UCSD-AML1 (cell line): ENCODE results near the gene SNAI3.

Source experiments
- DNase-seq: peaks from one replicate; lab custom pipeline; 2025; ENCODE audit not compliant: unreplicated experiment; lab: John Stamatoyannopoulos, UW

Gene SNAI3

DNA sequence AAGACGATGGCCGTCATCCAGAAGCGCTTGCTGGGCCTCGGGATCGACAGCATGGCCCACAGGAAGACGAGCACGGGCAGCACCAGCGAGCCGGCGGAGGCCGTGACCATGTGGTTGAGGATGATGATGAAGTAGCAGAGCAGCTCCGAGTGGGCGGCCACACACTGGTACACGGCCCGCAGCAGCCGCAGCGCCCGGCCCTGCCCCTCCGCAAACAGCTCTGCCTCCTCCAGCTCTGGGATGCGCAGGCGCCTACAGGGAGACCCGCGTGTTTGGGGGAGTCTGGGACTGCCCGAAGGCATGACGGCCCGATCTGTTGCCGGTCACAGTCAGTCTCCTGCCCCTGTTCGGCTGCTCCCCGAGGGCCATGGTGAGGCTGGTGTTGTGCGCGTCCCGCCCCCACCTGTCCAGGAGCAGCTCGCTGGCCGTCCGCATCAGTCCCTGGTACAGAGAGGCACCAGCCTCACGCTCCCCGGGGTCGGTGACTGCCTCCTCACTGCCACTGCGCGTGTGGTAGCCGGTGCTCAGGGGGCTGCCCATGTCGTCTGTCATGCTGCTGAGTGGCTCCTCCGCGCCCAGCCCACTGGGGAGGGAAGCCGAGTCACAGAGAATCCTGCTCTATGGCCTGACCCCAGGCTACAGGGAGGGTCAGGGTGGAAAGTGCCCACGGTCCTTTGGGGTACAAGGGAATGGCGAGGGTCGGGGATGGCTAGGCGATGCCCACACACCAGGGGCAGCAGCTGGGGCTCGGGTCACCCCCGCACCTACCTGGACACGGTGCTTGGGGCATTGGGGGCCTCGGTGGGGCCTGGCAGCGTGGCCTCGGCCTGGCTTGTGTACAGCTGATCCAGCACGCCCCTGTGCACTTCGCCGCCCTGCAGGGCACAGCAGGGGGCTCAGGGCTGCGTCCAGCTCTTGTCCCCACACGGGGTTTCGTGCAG lies 35.8 kb upstream of the SNAI3 start:
- DNase-seq: no peak

DNA sequence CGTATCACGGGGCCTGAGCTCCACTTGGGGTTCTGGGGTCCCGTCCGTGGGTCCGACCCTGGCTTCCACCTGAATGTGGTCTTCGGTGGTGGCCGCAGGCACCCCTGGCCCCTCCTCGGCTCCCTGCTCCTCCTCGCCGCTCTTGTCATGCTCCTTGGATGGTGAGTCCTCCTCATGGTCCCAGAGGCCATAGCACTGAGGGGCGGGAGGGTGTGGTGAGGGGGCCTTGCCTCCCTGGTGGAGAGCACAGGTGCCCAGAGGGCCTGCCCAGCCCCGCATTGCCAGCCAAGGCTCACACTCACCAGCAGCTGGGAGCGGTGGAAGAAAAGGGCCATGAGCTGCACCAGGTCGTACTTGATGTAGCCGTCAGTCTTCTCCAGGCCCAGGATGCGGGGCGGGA lies 34.9 kb upstream of the SNAI3 start:
- no peak for DNase-seq

DNA sequence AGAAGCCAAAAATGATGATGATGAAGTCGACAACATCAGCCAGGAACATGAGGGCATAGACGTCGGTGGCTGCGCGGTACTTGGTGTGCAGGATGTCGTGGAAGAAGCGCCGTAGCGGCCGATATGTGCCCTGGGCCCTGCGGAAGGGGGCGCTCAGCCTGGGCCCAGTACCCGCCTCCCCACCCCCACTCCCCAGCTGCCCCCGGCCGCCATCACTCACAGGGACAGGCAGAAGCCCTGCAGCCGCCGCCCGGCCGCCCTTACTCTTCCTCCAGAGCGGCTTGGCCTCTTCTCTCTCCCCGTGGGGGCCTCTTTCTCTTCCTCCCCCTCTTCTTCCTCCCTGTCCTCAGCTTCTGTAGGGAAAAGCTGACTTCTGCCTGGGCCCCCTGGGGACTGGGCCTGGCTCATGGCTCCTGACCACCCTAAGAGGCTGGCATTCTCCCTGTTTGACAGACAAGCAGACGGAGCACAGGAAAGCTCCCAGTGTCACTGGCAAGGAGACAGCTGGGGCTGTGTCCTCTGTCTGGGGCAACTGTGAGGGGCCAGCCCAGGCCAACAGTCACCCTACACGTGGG lies 34.2 kb upstream of the SNAI3 start:
- DNase-seq: no peak

DNA sequence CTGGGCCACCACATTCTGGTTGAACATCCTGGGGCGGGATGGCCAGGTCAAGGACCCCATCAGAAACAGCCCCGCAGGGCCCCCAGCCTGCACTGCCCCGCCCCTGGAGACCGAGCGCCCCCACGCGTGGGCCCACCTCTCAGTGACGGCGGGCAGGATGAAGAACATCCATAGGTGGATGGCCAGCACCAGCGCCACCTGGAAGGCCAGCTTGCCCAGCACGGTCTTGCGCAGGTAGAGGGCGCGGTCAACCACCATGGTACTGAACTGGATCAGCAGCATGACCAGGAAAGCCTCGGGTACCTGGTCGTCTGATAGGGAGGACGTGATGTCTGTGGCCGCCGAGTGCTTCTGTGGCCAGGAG lies 33.6 kb upstream of the SNAI3 start:
- no peak for DNase-seq

DNA sequence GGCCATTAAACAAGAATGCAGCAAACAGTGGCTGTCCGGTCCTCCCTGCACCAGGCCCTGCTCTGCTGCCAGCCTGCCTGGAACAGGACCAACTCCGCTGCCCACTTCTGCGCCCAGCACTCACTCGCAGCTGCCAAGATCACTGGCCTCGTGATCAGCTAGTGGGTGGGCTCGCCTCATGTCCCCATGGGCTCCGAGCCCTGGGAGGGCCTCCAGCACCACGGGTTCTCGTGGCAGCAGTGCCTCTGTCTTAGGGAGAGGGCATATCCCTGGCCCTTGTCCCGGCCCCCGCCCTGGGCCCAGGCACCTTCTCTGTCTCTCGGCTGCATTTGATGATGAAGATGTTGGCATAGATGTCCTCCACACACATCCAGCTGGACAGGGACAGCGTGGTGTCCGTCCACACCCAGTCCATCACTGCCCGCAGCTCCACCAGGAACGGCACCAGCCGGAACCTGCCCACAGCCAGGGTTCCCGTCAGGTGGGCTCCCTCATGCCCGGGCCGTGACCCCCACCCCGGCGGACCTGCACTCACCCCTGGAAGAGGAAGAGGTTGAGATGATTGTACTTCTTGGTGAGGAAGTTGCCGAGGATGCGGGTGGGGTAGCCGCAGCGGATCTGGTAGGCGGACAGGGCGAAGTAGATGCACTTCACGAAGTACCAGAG lies 33.1 kb upstream of the SNAI3 start:
- no peak for DNase-seq

DNA sequence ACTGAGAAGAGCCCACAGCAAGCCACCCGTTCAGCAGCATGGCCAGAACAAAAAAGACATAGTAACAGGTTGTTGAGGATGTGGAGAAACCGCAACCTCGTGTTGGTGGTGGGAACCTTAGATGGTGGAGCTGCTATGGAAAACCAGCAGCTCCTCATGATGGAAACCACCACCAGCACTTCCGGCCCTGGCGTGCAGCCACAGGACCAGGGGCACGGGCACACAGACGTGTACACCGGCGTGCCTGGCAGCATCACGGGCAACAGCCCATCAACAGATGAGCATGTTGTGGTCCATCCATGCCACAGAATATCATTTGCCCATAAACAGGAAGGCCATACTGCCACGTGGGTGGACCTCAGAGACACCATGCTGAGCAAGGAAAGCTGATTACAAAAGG lies 31.9 kb upstream of the SNAI3 start:
- DNase-seq: no peak

DNA sequence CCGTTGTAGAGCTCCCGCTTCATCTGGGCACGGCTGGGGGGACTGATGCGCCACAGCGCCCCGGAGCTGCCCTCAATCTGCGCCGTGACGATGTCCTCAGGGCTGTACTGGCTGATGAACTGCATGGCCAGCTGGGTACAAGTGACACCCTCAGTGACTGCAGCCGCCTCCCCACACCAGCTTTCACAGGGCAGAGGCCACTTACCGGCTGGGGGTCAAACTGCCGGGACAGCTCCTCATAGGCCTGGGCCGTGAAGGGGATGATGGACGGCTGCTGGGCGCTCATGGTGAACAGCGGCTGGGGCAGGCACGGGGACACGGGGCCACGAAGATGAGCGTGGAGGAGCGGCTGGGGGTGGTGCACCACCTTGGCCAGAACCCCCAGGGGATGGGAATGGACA lies 30.3 kb upstream of the SNAI3 start:
- no peak for DNase-seq

DNA sequence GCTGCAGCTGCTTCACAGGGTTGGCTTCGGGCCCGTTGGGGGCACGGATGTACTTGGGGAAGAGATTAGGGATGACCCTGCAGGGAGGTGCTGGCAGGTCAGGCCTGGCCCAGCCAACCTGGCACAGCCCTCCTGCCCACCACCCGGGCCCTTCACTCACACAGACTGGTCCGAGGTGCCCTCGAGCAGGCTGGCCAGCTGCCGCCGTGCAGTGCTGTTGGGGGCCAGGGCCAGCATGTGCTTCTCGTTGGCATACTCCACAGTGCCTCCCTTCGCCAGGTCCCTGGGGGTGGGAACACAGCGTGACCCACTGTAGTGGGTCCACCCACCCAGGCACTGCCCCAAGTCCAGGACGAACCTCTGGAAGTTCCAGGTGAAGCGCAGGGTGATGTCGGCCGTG lies 29.9 kb upstream of the SNAI3 start:
- DNase-seq: no peak

DNA sequence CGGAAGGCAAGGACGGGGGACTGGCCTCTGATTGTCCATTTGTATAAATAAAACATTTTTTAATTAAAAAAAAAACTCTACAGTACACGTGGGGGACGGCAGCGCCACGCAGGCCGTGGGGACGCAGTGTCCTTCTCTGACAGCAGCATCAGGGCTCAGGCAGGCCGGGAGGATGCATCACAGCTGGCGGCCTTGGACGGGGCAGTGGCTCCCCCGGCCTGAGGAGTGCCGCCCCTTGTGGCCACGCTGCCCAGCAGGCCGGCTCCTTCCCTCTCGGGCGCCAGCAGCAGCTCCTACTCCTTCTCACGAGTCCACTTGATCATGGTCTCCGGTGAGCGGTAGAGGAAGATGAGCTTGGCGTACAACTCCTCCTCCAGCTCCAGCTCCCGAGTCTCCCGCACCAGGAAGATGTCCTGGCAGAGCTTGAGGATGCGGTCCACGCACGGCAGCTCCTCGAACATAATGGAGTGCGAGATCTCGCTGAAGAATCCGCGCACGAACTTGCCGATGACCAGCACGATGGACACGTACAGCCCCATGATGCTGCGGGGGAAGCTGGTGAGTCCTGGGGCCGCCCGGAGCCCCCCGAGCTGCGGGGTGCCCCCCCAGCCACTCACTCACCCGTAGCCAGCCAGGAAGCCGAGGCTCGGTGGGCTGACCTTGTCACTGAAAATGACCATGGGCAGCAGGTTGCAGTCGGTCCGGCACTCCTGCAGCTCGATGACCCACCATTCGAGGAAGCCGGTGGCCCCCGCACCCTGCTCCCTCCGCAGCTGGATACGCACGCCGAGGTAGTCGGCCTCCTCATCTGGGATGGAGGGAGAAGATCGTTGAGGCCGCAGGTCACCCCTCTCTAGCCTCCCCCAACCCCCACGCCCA lies 29.2 kb upstream of the SNAI3 start:
- no peak for DNase-seq

DNA sequence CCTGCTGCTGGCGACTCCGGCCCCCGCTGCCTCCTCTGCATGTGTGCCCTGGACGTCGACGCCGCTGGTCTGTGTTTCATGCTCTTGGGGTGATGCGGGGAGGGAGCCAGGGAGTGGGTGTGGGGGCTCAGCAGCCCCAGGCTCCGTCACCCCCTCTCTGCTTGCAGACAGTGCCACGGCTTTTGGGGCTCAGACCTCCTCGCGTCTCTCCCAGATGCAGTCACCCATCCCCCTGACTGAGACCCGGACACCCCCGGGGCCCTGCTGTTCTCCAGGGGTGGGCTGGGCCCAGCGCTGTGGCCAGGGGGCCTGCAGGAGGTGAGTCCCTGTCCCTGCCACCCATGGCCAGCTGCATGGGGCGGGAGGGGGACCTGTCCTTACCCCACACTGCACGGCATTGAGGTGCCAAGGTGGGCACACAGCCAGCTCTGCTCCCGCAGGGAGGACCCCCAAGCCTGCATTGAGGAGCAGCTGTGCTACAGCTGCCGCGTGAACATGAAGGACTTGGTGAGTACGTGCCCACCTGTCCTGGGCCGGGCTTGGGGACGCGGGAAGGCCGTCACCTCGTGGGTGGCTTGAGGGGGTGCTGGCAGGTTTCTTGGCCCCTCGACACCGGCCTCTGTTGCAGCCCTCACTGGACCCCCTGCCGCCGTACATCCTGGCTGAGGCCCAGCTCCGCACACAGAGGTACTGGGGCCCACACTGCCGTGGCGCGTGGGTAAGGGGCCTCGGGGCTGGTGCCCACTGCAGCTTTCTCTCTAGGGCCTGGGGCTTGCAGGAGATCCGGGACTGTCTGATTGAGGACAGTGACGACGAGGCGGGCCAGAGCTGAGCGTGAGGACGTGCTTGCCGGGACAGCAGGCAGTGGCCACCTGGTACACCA lies 28.4 kb upstream of the SNAI3 start:
- no peak for DNase-seq

DNA sequence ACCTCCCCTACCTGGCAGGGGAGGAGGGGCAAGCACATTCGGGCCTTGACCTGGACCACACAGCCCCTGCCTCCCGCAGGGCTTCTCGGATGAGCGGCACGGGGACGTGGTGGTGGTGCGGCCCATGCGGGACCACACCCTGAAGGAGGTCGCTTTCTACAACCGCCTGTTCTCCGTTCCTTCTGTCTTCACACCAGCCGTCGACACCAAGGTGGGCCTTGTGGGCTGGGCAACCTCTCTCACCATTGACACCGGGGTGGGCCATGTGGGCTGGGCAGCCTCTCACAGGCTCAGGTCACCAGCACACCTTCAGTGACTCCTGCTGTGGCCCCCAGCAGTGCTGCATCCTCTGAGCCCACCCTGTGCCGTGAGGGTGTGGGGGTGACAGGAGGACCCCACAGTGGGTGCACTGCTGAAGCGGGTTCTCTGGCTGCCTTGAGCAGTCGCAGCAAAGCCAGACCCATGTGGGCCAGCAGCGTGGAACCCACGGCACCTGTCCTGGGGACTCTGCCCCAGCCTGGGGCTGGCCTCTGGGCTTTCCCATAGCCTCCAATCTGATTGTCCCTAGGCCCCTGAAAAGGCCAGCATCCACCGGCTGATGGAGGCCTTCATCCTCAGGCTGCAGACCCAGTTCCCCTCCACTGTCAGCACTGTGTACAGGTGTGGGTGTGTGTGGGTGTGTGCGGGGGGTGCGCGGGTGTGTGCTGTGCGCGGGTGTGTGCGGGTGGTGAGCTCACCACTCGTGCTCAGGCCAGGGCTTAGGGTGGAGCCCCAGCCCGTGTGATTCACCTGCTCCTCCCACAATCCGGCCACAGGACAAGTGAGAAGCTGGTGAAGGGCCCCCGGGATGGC lies 27.5 kb upstream of the SNAI3 start:
- DNase-seq: no peak

DNA sequence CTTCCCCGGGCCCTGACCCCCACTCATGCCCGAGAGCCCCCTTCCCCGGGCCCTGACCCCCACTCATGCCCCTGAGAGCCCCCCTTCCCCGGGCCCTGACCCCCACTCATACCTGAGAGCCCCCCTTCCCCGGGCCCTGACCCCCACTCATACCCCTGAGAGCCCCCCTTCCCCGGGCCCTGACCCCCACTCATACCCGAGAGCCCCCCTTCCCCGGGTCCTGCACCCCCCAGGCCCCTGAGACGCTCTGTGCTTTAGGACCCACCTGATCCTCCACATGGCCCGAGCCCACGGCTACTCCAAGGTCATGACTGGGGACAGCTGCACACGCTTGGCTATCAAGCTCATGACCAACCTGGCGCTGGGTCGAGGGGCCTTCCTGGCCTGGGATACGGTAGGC lies 26.7 kb upstream of the SNAI3 start:
- no peak for DNase-seq

DNA sequence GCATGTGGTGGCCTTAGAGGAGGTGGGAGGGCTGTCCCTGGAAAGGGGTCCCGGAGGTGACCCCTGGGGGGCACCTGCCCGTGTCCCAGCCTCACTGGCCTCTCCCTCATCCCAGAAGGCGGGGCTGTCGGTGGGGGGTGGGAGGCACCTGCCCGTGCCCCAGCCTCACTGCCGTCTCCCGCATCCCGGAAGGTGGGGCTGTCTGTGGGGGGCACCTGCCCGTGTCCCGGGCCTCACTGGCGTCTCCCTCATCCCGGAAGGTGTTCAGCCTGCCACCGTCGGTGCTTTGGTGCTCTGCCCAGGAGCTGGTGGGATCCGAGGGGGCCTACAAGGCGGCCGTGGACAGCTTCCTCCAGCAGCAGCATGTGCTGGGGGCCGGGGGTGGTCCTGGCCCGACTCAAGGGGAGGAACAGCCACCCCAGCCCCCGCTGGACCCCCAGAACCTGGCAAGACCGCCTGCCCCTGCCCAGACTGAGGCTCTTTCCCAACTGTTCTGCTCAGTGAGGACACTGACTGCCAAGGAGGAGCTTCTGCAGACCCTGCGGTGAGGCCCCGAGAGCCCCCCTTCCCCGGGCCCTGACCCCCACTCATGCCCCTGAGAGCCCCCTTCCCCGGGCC lies 26.2 kb upstream of the SNAI3 start:
- no peak for DNase-seq

DNA sequence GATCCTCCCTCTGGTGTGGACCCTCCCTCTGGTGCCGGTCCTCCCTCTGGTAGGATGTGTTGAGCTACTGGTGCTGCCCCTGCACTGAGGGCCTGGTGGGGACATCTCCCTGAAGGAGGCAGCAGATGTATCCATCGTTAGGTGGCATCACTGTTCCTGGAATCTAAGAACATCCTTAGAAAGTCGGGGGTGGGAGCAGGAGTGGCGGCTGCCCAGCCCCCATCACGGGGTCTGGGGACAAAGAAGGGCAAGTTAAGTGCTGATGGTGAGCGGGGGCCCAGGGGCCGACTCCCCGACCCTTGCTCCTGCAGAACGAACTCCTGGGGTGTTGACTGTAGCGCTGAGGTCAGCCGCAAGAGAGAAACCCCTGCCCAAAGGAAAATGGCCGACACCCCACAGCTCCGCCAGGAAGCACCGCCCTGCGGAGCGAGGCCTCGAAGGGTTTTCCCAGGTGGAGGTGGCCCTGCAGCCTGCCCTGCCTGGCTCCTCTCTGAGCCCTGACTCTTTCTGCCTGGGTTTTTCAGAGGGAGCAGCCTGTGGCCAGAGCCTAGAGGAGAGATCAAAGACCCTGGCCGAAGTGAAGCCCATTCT lies 25.5 kb upstream of the SNAI3 start:
- DNase-seq: no peak

DNA sequence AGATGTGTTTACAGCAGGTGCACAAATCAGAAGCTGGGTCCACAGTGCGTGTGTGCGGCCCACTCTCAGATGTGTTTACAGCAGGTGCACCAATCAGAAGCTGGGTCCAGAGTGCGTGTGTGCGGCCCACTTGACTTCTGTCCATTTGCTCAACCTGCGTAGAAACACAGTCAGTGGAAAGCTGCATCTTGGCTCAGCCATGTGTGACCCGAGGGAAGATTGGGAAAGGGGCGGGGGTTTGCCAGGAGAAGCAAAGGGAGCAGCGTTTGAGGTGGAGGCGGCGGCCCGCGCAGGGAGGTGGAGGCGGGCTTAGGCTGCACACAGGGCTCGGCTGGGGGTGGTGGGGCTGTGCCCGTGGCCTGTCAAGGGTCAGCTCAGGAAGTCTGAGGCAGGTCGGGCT lies 24.2 kb upstream of the SNAI3 start:
- DNase-seq: no peak

DNA sequence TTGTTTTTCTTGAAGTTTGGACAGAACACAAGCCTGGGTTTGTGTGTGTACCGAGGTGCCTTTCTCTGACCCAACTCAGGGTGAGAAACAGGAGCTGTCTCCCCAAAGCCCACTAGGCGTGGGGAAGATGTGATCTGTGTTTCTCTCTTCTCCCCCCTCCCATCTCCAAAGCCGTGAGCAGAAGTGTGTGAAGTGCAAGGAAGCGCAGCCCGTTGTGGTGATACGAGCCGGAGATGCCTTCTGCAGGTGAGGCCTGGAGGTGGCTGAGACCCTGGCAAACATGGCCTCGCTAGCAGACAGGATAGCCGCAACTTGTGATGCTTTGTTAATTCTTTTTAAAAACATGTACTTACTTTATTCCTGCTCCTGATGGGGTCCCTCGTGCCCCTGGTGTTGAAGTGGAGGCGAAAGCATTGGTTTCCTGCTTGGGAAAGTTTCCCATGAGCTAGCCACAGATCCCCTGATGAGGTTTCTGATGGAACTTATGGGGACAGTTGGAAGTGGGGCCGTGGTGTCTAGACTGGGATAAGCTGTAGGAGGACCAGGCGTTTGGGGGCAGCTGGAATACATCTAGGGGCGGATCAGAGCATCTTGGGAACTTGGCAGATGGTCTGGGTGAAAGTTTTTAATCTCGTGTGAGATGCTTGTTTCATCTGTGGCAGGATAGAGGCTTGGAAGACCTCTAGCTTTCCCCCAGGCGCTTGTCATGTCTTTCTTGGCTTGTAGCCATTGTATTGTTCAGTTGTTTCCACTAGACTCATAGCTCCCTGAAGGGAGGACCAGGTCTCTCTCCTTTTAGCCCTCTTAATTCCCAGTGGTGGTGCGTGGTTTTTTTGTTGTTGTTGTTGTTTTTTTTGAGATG lies 20.9 kb upstream of the SNAI3 start:
- no peak for DNase-seq

DNA sequence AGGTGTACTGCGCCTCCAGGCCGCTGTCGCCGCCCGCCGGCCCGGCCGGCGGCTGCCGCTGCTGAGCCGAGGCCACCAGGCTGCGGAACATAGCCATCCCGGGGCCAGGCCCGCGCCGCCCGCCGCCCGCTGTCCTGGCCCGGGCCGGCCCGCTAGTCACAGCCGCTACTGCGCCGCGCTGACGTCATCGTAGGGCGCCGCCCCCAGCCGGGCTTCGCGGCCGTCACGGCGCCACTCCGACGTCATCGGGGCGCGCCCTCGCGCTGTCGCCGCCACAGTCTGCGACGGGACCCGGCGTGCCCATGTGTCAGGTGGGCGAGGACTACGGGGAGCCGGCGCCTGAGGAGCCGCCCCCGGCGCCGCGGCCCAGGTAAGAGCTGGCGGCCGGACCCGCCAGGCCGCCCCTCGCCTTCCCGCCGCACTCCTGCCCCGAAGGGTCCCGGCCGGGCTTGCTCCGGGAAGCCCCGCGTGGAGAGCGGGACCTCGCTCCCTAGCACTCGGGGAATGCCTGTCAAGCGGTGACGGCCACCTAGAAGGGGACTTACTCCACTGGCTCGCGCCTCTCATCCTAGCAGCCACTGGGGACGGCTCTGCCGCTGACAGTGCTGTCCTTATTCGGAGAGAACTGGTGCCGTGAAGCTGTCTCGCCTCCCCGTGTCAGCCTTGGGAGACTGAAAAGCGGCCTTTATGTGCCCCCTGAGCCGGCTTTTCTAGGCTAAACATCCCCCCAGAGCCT lies 20.1 kb upstream of the SNAI3 start, which contains the start of the genes CTU2 and RNF166:
Gene CTU2 (plus strand): TSS at position 275 of the 736 bp plus-strand sequence. CDS start 28 bp downstream, at position 303.
Gene RNF166 (minus strand): TSS at position 180 of the 736 bp plus-strand sequence. CDS start 83 bp downstream, at position 97.
- DNase-seq: peak; percentile 91
